ENCODE measurements around the gene HASPIN. TPM values are rescaled to one million over a fixed set of nuclear protein-coding genes. Genes with fewer than 3 reads are reported as not detected.

HASPIN gene
- total and polyA plus RNA-seq, 7 donors, result under 0.01 to 3.5 (median 0.55) TPM; not detected in 1

DNA sequence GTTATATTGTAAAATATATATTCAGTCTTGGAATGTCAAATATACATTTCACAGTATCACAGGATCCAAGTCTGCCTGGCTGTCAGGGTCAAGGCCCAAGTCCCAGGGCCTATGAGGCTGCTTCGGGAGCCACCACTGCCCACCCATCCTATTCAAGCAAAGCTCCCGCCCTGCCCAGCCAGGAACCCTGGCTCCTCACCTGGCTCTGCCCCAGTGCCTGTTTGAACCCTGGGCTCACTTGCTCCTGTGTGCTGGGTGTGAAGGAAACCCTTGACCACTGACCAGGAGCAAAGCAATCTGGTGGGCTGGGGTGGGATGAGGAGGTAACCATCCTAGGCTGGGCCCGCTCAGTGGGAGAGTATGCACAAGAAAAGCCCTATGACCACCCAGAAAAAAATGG, 50.3 kb downstream of the HASPIN start:
- WGBS, 2 donors, result 97% methylated on average over 3 of the region's 3 CpGs
- no peak for DNase-seq
- Histone ChIP-seq H3K4me3 (no peak overlapping the region), H3K9me3 (no peaks in the 10 kb centered on the region), H3K27me3 (no peaks in the 10 kb centered on the region), H3K4me1 (no peaks in the 10 kb centered on the region), H3K27ac (no peak overlapping the region), H3K36me3 (no peaks in the 10 kb centered on the region)
- intact Hi-C loops (cut with DNase I), result no loop called here
- TF ChIP-seq POLR2A (IDR thresholded peaks at IDR 0.05) (no peak), EP300 (IDR thresholded peaks at IDR 0.05) (no peak), POLR2AphosphoS5 (IDR thresholded peaks at IDR 0.05) (no peak)
- TF ChIP-seq, protein P1, sequence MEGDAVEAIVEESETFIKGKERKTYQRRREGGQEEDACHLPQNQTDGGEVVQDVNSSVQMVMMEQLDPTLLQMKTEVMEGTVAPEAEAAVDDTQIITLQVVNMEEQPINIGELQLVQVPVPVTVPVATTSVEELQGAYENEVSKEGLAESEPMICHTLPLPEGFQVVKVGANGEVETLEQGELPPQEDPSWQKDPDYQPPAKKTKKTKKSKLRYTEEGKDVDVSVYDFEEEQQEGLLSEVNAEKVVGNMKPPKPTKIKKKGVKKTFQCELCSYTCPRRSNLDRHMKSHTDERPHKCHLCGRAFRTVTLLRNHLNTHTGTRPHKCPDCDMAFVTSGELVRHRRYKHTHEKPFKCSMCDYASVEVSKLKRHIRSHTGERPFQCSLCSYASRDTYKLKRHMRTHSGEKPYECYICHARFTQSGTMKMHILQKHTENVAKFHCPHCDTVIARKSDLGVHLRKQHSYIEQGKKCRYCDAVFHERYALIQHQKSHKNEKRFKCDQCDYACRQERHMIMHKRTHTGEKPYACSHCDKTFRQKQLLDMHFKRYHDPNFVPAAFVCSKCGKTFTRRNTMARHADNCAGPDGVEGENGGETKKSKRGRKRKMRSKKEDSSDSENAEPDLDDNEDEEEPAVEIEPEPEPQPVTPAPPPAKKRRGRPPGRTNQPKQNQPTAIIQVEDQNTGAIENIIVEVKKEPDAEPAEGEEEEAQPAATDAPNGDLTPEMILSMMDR (IDR thresholded peaks at IDR 0.05), result no peak

Other genes with a start within 250 kb of the HASPIN start
- 1 to 10 TPM in 3 of 4 donors, under 1 TPM in 1; 0.95 to 8.0 (median 2.9) TPM for gene ASPA, start 247.9 kb upstream of the HASPIN start, total RNA-seq
- gene ASPA, start 247.9 kb upstream of the HASPIN start, polyA plus RNA-seq, result 1 to 10 TPM in 2 of 3 donors, under 1 TPM in 1; 0.69 to 1.8 (median 1.1) TPM
- 1 to 10 TPM in 1 of 4 donors, under 1 TPM in 3; 0.14 to 3.3 (median 0.26) TPM for gene TRPV3, start 166.1 kb upstream of the HASPIN start, total RNA-seq
- gene TRPV3, start 166.1 kb upstream of the HASPIN start, polyA plus RNA-seq, result 1 to 10 TPM; 1.8 to 3.2 (median 3.1) TPM
- 1 to 10 TPM; 3.5 to 8.0 (median 5.5) TPM for gene TRPV1, start 114.5 kb upstream of the HASPIN start, total RNA-seq
- gene TRPV1, start 114.5 kb upstream of the HASPIN start, polyA plus RNA-seq, result 1 to 10 TPM; 2.3 to 5.1 (median 3.0) TPM
- gene SHPK, start 87.7 kb upstream of the HASPIN start, total RNA-seq, result 1 to 10 TPM; 5.8 to 8.0 (median 7.0) TPM
- gene SHPK, start 87.7 kb upstream of the HASPIN start, polyA plus RNA-seq, result 10 to 100 TPM in 1 of 3 donors, 1 to 10 TPM in 2; 7.8 to 12.7 (median 7.9) TPM
- 10 to 100 TPM; 13.3 to 26.0 (median 18.0) TPM for gene CTNS, start 87.1 kb upstream of the HASPIN start, total RNA-seq
- 1 to 10 TPM; 1.8 to 10.0 (median 6.2) TPM for gene CTNS, start 87.1 kb upstream of the HASPIN start, polyA plus RNA-seq
- gene TAX1BP3, start 55.3 kb upstream of the HASPIN start, total RNA-seq, result 10 to 100 TPM; 58.1 to 92.0 (median 63.5) TPM
- 100 to 1,000 TPM; 144 to 363 (median 351) TPM for gene TAX1BP3, start 55.3 kb upstream of the HASPIN start, polyA plus RNA-seq
- 10 to 100 TPM in 3 of 4 donors, 1 to 10 TPM in 1; 4.4 to 21.7 (median 15.1) TPM for gene EMC6, start 55.1 kb upstream of the HASPIN start, total RNA-seq
- gene EMC6, start 55.1 kb upstream of the HASPIN start, polyA plus RNA-seq, result 10 to 100 TPM; 68.5 to 90.5 (median 83.0) TPM
- under 1 TPM; 0.27 to 0.83 (median 0.43) TPM for gene P2RX5, start 27.7 kb upstream of the HASPIN start, total RNA-seq
- 10 to 100 TPM in 1 of 3 donors, not detected in 2; 55.3 TPM for gene P2RX5, start 27.7 kb upstream of the HASPIN start, polyA plus RNA-seq
- 10 to 100 TPM; 25.2 to 43.9 (median 33.8) TPM for gene ITGAE, start 77.3 kb downstream of the HASPIN start, total RNA-seq
- gene ITGAE, start 77.3 kb downstream of the HASPIN start, polyA plus RNA-seq, result 10 to 100 TPM; 42.9 to 51.8 (median 43.2) TPM
- 10 to 100 TPM; 20.9 to 23.0 (median 21.7) TPM for gene NCBP3, start 122.3 kb downstream of the HASPIN start, total RNA-seq
- gene NCBP3, start 122.3 kb downstream of the HASPIN start, polyA plus RNA-seq, result 10 to 100 TPM in 2 of 3 donors, 1 to 10 TPM in 1; 8.4 to 34.8 (median 11.6) TPM
- 10 to 100 TPM in 1 of 4 donors, 1 to 10 TPM in 3; 3.8 to 12.8 (median 8.1) TPM for gene CAMKK1, start 169.2 kb downstream of the HASPIN start, total RNA-seq
- 1 to 10 TPM in 2 of 3 donors, under 1 TPM in 1; 0.92 to 6.3 (median 2.4) TPM for gene CAMKK1, start 169.2 kb downstream of the HASPIN start, polyA plus RNA-seq
- 10 to 100 TPM in 2 of 4 donors, 1 to 10 TPM in 2; 3.6 to 55.9 (median 10.0) TPM for gene P2RX1, start 192.6 kb downstream of the HASPIN start, total RNA-seq
- gene P2RX1, start 192.6 kb downstream of the HASPIN start, polyA plus RNA-seq, result 1 to 10 TPM in 1 of 3 donors, under 1 TPM in 2; 0.46 to 4.3 (median 0.60) TPM
- gene ATP2A3, start 240.5 kb downstream of the HASPIN start, total RNA-seq, result 10 to 100 TPM in 1 of 4 donors, 1 to 10 TPM in 3; 3.6 to 12.7 (median 5.0) TPM
- gene ATP2A3, start 240.5 kb downstream of the HASPIN start, polyA plus RNA-seq, result 100 to 1,000 TPM in 1 of 3 donors, 10 to 100 TPM in 2; 19.2 to 158 (median 21.6) TPM